CMK (cell line): ENCODE results near the gene TMEM89.

Experiments used
- DNase-seq: peaks from one replicate; pipeline ENCODE4 v3.0.0-alpha.2; 2010; ENCODE audit warnings: low read depth

TMEM89 gene

GRCh38 chr3:48641396-48641795 is 19.8 kb upstream of the TMEM89 start:
- DNase-seq = no peak

- no peak for DNase-seq
Measured at GRCh38 chr3:48639944-48640606, 18.5 kb upstream of the TMEM89 start.

GRCh38 chr3:48637305-48637704 is 15.7 kb upstream of the TMEM89 start:
- no peak for DNase-seq

GRCh38 chr3:48636149-48636655 is 14.6 kb upstream of the TMEM89 start:
- no peak for DNase-seq

GRCh38 chr3:48635222-48636021 is 13.9 kb upstream of the TMEM89 start, which contains the start of gene SLC26A6:
Gene SLC26A6 (minus strand): TSS chr3:48635461. CDS start chr3:48635393, 68 bp downstream.
- peak; percentile 86 for DNase-seq

GRCh38 chr3:48634661-48635221 is 13.2 kb upstream of the TMEM89 start:
- DNase-seq = peak; percentile 52

- DNase-seq = no peak
Measured at GRCh38 chr3:48633743-48634142, 12.2 kb upstream of the TMEM89 start.

- DNase-seq = no peak
Measured at GRCh38 chr3:48633256-48633655, 11.7 kb upstream of the TMEM89 start.

GRCh38 chr3:48631516-48632448 is 10.2 kb upstream of the TMEM89 start:
- DNase-seq = no peak

- DNase-seq = no peak
Measured at GRCh38 chr3:48630833-48631232, 9.3 kb upstream of the TMEM89 start.

- DNase-seq = no peak
Measured at GRCh38 chr3:48630407-48630806, 8.8 kb upstream of the TMEM89 start.

GRCh38 chr3:48629894-48630293 is 8.3 kb upstream of the TMEM89 start:
- no peak for DNase-seq

- DNase-seq = no peak
Measured at GRCh38 chr3:48628277-48629017, 6.9 kb upstream of the TMEM89 start.

GRCh38 chr3:48625600-48625999 is 4.0 kb upstream of the TMEM89 start:
- DNase-seq = no peak

GRCh38 chr3:48624767-48625166 is 3.2 kb upstream of the TMEM89 start:
- DNase-seq = no peak

GRCh38 chr3:48623851-48624547 is 2.4 kb upstream of the TMEM89 start:
- DNase-seq = no peak

GRCh38 chr3:48619541-48620524 is 1.7 kb downstream of the TMEM89 start:
- DNase-seq = no peak

GRCh38 chr3:48617559-48617958 is 4.0 kb downstream of the TMEM89 start:
- DNase-seq = no peak

GRCh38 chr3:48614044-48614443 is 7.5 kb downstream of the TMEM89 start:
- DNase-seq = no peak
